Suppressor macrophage (primary cell): ENCODE data around the gene NPFFR2.
"Not testable (repeated sequence)": the region's sequence is repeated elsewhere in the genome, so short reads cannot be mapped to it uniquely, and the experiment has no call there.

ENCODE experiments used
- DNase-seq, 4 experiments: peaks; one replicate each; pipeline ENCODE4 v3.0.0-alpha.2; 2020 to 2022

NPFFR2 gene

DNA sequence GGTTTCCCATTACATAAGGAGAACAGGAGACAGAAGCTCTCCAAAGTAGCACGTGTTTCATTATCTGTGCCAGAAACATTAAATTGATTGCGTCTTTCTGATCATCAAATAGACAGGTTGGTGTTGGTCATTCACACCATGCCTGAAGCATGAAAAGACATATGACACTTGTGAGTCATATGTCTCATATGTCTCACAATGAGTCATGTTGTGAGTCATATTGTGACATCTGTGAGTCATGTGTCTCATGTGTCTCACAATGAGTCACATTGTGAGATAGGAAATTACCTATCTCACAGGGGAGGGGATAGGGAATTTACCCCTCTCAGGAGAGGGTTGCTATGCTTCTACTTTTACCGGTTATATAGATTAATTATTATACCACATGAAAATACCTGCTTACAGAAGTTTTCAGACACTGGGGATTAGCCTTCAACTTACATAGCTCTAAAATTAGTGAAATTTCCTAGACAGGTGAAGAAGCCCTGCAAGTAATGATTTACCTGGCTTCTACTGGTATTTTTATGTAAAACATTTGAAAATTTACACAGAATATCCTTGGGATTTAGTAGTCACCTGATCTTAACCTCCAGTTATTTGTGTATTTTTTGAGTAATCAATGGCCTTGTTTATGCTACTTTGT is 80.8 kb downstream of the NPFFR2 start:
- peak in 2 of 4 experiments; percentile 0 to 11 for DNase-seq

- no peak for DNase-seq
Observed at GRCh38 chr4:72118017-72118416, 86.2 kb downstream of the NPFFR2 start.

DNA sequence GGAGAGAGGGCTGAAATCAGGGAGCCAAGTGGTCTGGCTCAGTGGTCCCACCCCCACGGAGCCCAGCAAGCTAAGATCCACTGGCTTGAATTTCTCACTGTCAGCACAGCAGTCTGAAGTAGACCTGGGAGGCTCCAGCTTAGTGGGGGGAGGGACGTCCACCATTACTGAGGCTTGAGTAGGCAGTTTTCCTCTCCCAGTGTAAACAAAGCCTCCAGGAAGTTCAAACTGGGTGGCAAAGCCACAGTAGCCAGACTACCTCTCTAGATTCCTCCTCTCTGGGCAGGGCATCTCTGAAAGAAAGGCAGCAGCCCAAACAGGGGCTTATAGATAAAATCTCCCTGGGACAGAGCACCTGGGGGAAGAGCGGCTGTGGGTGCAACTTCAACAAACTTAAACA is 88.1 kb downstream of the NPFFR2 start:
- DNase-seq = no peak

GRCh38 chr4:72128741-72129140 is 96.9 kb downstream of the NPFFR2 start:
- DNase-seq = no peak

GRCh38 chr4:72136429-72136828 is 104.6 kb downstream of the NPFFR2 start:
- DNase-seq = no peak

DNA sequence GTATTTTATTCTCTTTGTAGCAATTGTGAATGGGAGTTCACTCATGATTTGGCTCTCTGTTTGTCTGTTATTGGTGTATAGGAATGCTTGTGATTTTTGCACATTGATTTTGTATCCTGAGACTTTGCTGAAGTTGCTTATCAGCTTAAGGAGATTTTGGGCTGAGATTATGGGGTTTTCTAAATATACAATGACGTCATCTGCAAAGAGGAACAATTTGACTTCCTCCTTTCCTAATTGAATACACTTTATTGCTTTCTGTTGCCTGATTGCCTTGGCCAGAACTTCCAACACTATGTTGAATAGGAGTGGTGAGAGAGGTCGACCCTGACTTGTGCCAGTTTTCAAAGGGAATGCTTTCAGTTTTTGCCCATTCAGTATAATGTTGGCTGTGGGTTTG is 108.2 kb downstream of the NPFFR2 start:
- DNase-seq = not testable (repeated sequence)

- no peak for DNase-seq
Observed at GRCh38 chr4:72144241-72144640, 112.4 kb downstream of the NPFFR2 start.

GRCh38 chr4:72152731-72153130 is 120.9 kb downstream of the NPFFR2 start:
- DNase-seq = no peak

DNA sequence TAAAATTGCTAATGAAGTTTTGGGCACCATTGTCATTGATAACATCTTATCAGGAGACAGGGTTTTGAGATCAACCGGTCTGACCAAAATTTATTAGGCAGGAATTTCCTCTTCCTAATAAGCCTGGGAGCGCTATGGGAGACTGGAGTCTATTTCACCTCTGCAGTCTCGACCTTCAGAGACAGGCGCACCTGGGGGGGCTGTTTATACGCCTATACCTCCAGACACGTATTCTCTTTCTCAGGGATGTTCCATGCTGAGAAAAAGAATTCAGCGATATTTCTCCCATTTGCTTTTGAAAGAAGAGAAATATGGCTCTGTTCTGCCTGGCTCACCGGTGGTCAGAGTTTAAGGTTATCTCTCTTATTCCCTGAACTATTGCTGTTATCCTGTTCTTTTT is 121.8 kb downstream of the NPFFR2 start:
- not testable (repeated sequence) for DNase-seq

DNA sequence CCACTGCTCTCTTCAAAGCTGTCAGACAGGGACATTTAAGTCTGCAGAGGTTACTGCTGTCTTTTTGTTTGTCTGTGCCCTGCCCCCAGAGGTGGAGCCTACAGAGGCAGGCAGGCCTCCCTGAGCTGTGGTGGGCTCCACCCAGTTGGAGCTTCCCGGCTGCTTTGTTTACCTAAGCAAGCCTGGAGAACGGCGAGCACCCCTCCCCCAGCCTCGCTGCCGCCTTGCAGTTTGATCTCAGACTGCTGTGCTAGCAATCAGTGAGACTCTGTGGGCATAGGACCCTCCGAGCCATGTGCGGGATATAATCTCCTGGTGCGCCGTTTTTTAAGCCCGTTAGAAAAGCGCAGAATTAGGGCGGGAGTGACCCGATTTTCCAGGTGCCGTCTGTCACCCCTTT is 137.5 kb downstream of the NPFFR2 start:
- DNase-seq = not testable (repeated sequence)

- no peak for DNase-seq
Observed at GRCh38 chr4:72169861-72170260, 138.1 kb downstream of the NPFFR2 start.

DNA sequence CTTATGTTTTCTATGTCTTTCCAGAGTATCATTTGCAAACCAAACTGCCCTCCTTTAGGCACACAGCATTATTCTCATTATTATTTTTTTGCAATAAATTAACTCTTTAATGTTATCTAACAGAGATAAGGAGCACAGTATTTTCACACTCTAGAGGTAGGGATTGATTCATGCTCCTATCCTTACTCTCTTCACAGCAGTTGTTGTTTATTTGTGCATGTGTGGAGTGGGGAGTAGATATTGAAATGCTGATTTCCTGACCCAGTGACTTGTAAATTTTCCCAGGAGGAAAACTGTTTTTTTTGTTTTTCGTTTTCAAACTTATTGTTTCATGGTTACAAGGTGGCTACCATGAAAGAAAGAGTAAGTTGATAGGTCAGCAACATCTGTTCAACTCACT is 140.0 kb downstream of the NPFFR2 start:
- no peak for DNase-seq

- no peak for DNase-seq
Observed at GRCh38 chr4:72179342-72179741, 147.5 kb downstream of the NPFFR2 start.

GRCh38 chr4:72186714-72187113 is 154.9 kb downstream of the NPFFR2 start:
- no peak for DNase-seq

GRCh38 chr4:72194046-72194445 is 162.2 kb downstream of the NPFFR2 start:
- no peak for DNase-seq

DNA sequence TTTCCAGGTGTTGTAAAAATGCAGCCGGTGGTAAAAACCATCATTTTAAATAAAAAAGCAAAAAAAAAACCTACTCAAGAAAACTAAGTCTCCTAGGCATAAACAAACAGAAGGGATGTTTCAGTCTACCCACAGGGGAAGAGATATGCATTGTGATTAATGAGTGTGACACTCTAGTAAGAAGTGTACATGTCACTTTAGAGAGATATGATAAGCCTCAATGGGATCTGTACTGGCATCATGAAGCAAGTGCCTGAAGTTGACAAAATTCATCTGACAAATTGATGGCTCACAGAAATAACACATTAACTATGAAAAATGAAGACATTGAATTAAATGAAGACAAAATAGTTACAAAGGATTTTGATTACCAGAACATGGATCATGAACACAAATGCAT is 162.7 kb downstream of the NPFFR2 start:
- no peak for DNase-seq
